HepG2 (cell line): Measurements from ENCODE around the gene C9orf78. TPM values are rescaled to one million over a fixed set of nuclear protein-coding genes. Genes with fewer than 3 reads are reported as not detected.

ENCODE experiments used
- AKAP8 ChIP-seq: sonication (generic); formaldehyde crosslinking; IDR thresholded peaks from 2 replicates; pipeline ENCODE4 v1.5.1; 2020; ENCODE audit warnings: mild to moderate bottlenecking, missing genetic modification reagents
- ETV5 ChIP-seq: IDR thresholded peaks from 2 replicates; pipeline ENCODE4 v1.6.1; 2018; ENCODE audit warnings: missing biosample characterization, missing genetic modification reagents, inconsistent platforms, borderline replicate concordance
- FOXA3 ChIP-seq: IDR thresholded peaks from 2 replicates; pipeline ENCODE4 v1.6.1; 2016; ENCODE audit warnings: missing genetic modification reagents, missing compliant biosample characterization
- GATA4 ChIP-seq: sonication (generic); IDR thresholded peaks from 2 replicates; pipeline ENCODE4 v1.6.1; 2016; ENCODE audit warnings: antibody characterized with exemption, low read depth, borderline replicate concordance
- RFXANK ChIP-seq: IDR thresholded peaks from 2 replicates; pipeline ENCODE4 v1.6.1; 2016
- SAP130 ChIP-seq: IDR thresholded peaks from 2 replicates; pipeline ENCODE4 v1.6.1; 2016; ENCODE audit warnings: low read depth
- SP2 ChIP-seq: sonication (generic); formaldehyde crosslinking; IDR thresholded peaks from 2 replicates; pipeline ENCODE4 v1.5.1; 2020; ENCODE audit warnings: mild to moderate bottlenecking, missing genetic modification reagents
- ZBTB25 ChIP-seq: IDR thresholded peaks from 2 replicates; pipeline ENCODE4 v1.6.1; 2018; ENCODE audit warnings: missing genetic modification reagents
- ZBTB49 ChIP-seq: sonication (generic); formaldehyde crosslinking; IDR thresholded peaks from 2 replicates; pipeline ENCODE4 v1.4.0; 2020; ENCODE audit warnings: missing genetic modification reagents, borderline replicate concordance
- ZFY ChIP-seq: sonication (generic); formaldehyde crosslinking; IDR thresholded peaks from 2 replicates; pipeline ENCODE4 v1.4.0; 2020; ENCODE audit warnings: missing genetic modification reagents
- ZNF207 ChIP-seq: fragments of 450-650 bp; IDR thresholded peaks from 2 replicates; pipeline ENCODE4 v1.6.1; 2016; ENCODE audit warnings: antibody characterized with exemption, borderline replicate concordance
- ZNF367 ChIP-seq: sonication (generic); formaldehyde crosslinking; IDR thresholded peaks from 2 replicates; pipeline ENCODE4 v1.4.0; 2020; ENCODE audit warnings: missing genetic modification reagents, borderline replicate concordance
- ZNF468 ChIP-seq: sonication (generic); formaldehyde crosslinking; IDR thresholded peaks from 2 replicates; pipeline ENCODE4 v1.8.0; 2022; ENCODE audit warnings: mild to moderate bottlenecking, moderate library complexity, missing genetic modification reagents
- ZNF510 ChIP-seq: sonication (generic); formaldehyde crosslinking; IDR thresholded peaks from 2 replicates; pipeline ENCODE4 v1.4.0; 2020; ENCODE audit warnings: low read depth, mild to moderate bottlenecking, missing genetic modification reagents
- ZNF512 ChIP-seq: sonication (generic); formaldehyde crosslinking; IDR thresholded peaks from 2 replicates; pipeline ENCODE4 v1.4.0; 2020; ENCODE audit warnings: mild to moderate bottlenecking, missing genetic modification reagents
- ZNF552 ChIP-seq: sonication (generic); formaldehyde crosslinking; IDR thresholded peaks from 2 replicates; pipeline ENCODE4 v1.9.0; 2022; ENCODE audit warnings: missing genetic modification reagents, mild to moderate bottlenecking, borderline replicate concordance
- ZNF781 ChIP-seq: sonication (generic); formaldehyde crosslinking; IDR thresholded peaks from 2 replicates; pipeline ENCODE4 v1.5.1; 2020; ENCODE audit warnings: borderline replicate concordance, mild to moderate bottlenecking, missing genetic modification reagents; ENCODE audit errors: not compliant biosample characterization
- ZNF800 ChIP-seq: sonication (generic); formaldehyde crosslinking; IDR thresholded peaks from 2 replicates; pipeline ENCODE4 v1.4.0; 2020; ENCODE audit warnings: missing genetic modification reagents
- polyA plus RNA-seq, 8 experiments: library from polyadenylated mRNA; depleted of rRNA in 3 of 8; stranded (reverse) in 7 of 8; unstranded in 1 of 8; fragments of >200 nt; fragmentation: Illumina TruSeq in 4 of 8; extraction: Trizol in 4 of 8; gene quantifications; 2 replicates each; pipeline versions ENCODE4 v1.2.1 to v1.2.3, GENCODE V29; 2011 to 2016; ENCODE audit warnings: low read depth in 4 of 8, missing spikeins in 1 of 8, mixed read lengths in 1 of 8; ENCODE audit not compliant: insufficient read depth in 1 of 8
- total RNA-seq, 5 experiments: library from RNA; depleted of rRNA; stranded (reverse); fragments of >200 nt; fragmentation: Illumina TruSeq; extraction: Trizol; gene quantifications; 2 replicates each; pipeline ENCODE4 v1.2.3, GENCODE V29; 2016; ENCODE audit warnings: low read depth in 1 of 5
- TF ChIP-seq, protein P1 (sequence below): IDR thresholded peaks from 2 replicates; pipeline ENCODE4 v1.6.1; 2016
- TF ChIP-seq, protein P2 (sequence below): sonication (generic); formaldehyde crosslinking; IDR thresholded peaks from 2 replicates; pipeline ENCODE4 v1.5.1; 2020; ENCODE audit warnings: missing genetic modification reagents, mild to moderate bottlenecking, borderline replicate concordance

Gene C9orf78
- total and polyA plus RNA-seq, 2 of the 13 experiments (the other 11 are each of a cell fraction or from before 2014, with no cell fraction given), result 18.4 to 35.5 TPM

GRCh38 chr9:129823935-129824601, 11.0 kb downstream of the C9orf78 start, which contains the start of gene TOR1A (continued):
- TF ChIP-seq, protein P1, sequence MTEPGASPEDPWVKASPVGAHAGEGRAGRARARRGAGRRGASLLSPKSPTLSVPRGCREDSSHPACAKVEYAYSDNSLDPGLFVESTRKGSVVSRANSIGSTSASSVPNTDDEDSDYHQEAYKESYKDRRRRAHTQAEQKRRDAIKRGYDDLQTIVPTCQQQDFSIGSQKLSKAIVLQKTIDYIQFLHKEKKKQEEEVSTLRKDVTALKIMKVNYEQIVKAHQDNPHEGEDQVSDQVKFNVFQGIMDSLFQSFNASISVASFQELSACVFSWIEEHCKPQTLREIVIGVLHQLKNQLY (CRISPR knock-in tag), result peak; percentile 52; the same call in 1 of the 2 replicates
- TF ChIP-seq ETV5 (CRISPR knock-in tag), result peak; percentile 97
- no peak; the same call in 1 of the 2 replicates for TF ChIP-seq ZNF367 (CRISPR knock-in tag)
- no peak for TF ChIP-seq ZNF468 (CRISPR knock-in tag)
- TF ChIP-seq SP2 (CRISPR knock-in tag), result peak; percentile 59; the same call in 1 of the 2 replicates
- peak; percentile 45; the same call in 1 of the 2 replicates for TF ChIP-seq ZNF552 (CRISPR knock-in tag)
- no peak for TF ChIP-seq GATA4
- no peak for TF ChIP-seq ZNF800 (CRISPR knock-in tag)
- TF ChIP-seq ZNF207, result no peak
- no peak for TF ChIP-seq ZNF781 (CRISPR knock-in tag)
- TF ChIP-seq RFXANK (CRISPR knock-in tag), result 0 out of 2 replicates have a peak, but pooled peaks have one; percentile 67
- TF ChIP-seq ZFY (CRISPR knock-in tag), result peak; percentile 96
- peak; percentile 46; the same call in 1 of the 2 replicates for TF ChIP-seq ZNF510
- no peak for TF ChIP-seq ZNF512 (CRISPR knock-in tag)
- TF ChIP-seq ZBTB49 (CRISPR knock-in tag), result peak; percentile 89; the same call in 1 of the 2 replicates
- TF ChIP-seq SAP130, result peak; percentile 100
- TF ChIP-seq AKAP8 (CRISPR knock-in tag), result 0 out of 2 replicates have a peak, but pooled peaks have one; percentile 52
- TF ChIP-seq FOXA3 (CRISPR knock-in tag), result peak; percentile 68
- TF ChIP-seq ZBTB25, result peak; percentile 96
- TF ChIP-seq, protein P2, sequence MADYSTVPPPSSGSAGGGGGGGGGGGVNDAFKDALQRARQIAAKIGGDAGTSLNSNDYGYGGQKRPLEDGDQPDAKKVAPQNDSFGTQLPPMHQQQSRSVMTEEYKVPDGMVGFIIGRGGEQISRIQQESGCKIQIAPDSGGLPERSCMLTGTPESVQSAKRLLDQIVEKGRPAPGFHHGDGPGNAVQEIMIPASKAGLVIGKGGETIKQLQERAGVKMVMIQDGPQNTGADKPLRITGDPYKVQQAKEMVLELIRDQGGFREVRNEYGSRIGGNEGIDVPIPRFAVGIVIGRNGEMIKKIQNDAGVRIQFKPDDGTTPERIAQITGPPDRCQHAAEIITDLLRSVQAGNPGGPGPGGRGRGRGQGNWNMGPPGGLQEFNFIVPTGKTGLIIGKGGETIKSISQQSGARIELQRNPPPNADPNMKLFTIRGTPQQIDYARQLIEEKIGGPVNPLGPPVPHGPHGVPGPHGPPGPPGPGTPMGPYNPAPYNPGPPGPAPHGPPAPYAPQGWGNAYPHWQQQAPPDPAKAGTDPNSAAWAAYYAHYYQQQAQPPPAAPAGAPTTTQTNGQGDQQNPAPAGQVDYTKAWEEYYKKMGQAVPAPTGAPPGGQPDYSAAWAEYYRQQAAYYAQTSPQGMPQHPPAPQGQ, result no peak
